NCI-H2107 treated with DMSO at 0.1 percent for 48 hours (cell line): ENCODE data around the gene C5orf15.
A peak's percentile ranks its signal among the peaks of the same experiment; 100 is the strongest.

ENCODE experiments used
- DNase-seq: peaks from one replicate; lab custom pipeline; 2025; ENCODE audit not compliant: unreplicated experiment; lab: John Stamatoyannopoulos, UW

The C5orf15 gene

DNA sequence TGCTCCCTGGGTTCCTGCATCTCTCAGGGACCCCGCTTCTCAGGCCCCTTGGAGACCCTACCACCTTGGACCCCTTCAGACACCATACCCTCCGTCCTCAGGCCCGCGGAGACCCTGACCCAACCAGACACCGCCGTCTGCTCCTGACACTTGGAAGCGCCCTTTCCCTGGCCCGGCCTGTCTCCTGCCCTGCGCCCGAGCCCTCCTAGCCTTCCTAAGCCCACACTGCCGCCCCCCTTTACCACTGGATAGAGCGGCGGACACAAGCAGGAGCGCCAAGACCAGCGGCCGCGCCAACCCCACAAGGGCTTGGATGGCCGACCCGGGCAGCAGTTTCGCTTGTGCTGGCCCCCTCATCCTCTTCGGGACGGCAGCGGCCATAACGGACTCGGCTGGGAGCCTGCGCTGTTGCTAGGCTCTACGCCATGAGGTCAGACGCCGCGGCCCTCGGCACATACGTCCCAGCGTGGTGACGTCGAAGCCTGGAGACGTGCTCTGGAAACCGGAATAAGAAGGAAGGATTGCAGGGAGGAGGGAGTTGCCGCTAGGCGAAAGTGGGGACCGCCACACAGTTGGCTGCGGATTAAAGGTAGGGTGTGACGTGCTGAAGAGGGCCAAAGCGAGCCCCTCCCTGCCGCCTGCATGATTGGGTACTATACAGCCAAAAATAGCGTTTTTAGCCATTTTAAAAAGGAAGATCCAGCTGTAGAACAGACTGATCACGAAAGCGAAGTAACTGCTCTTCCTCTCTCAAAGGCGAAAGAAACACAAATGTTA is at the start of gene C5orf15:
C5orf15 (minus strand) TSS at position 422 of the 777 bp plus-strand sequence; CDS start at position 381, 41 bp downstream.
- peak; percentile 88 for DNase-seq

GRCh38 chr5:134008266-134008749 is 39.9 kb upstream of the C5orf15 start:
- no peak for DNase-seq

GRCh38 chr5:134007581-134008265 is 39.3 kb upstream of the C5orf15 start:
- DNase-seq, result no peak

- no peak for DNase-seq
Observed at GRCh38 chr5:134006115-134006514, 37.7 kb upstream of the C5orf15 start.

DNA sequence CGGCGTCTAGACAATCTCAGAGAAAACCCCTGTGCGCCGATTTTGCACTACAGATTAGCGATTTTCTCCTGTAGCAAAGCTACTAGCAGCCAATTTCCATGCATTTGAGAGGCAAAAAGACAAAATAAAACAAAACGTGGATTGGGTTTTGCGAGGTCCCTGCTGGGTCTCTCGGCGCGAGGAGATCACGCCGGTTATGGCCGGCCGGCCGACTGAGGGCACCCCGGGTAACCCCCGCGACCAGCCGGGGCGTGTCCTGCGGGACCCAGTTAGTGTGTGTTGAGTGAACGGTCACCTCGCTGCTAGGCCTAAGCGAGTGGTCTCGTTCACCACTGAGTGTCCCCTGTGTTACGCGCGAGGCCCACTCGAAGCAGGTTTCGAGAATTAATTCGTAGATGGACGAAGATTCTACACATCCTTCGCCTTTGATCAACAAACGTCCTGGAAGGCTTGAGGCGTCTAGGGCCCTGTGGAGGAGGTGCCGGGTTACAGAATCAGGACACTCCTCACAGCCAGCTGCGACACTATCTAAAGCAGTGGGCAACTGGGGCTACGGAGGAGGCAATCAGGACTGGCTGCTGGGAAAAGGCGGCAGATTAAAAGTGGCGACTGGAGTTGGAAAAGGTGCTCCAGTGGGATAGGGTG is 37.1 kb upstream of the C5orf15 start:
- DNase-seq, result no peak

DNA sequence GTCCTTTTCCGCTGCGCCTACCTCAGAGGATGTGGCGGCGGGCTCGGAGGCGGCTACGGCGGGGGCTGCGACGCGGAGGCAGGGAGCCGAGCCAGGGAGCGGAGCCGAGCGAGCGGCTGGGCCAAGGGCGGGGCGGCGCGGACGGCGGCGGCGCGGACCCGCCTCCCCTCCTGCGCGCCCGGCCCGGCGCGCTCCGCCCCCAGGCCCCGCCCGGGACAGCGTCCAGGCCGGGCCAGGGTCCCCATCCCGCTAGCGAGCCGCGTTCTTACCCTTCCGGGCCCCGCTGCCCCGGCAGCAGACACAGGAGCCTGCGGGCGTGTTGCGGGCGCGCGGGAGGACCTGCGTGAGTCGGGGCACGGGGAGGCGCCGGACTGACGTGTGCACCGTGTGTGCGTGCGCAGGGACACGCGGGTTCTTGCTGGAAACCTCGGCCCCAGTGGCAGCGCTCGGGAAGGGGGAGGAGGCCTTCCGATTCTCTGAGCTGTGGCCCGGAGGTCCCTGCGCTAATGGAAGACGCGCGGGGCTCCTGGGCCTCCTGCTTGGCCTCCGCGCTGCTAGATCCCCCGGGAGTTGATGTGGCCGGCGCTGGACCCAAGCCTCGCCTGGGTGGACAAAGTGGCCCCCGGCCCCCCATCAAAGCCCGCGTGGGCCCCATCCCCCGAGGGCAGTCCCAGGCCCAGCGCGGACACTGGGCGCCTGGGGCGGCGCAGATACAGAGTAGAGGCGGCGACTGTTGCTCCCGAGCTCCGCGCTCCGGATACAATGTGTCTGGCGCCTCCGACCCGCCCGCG is 36.4 kb upstream of the C5orf15 start, which contains the start of gene VDAC1:
VDAC1 (minus strand) TSS at position 350 of the 791 bp plus-strand sequence. CDS start 11,963 bp downstream, outside the sequence.
- DNase-seq, result peak; percentile 32

DNA sequence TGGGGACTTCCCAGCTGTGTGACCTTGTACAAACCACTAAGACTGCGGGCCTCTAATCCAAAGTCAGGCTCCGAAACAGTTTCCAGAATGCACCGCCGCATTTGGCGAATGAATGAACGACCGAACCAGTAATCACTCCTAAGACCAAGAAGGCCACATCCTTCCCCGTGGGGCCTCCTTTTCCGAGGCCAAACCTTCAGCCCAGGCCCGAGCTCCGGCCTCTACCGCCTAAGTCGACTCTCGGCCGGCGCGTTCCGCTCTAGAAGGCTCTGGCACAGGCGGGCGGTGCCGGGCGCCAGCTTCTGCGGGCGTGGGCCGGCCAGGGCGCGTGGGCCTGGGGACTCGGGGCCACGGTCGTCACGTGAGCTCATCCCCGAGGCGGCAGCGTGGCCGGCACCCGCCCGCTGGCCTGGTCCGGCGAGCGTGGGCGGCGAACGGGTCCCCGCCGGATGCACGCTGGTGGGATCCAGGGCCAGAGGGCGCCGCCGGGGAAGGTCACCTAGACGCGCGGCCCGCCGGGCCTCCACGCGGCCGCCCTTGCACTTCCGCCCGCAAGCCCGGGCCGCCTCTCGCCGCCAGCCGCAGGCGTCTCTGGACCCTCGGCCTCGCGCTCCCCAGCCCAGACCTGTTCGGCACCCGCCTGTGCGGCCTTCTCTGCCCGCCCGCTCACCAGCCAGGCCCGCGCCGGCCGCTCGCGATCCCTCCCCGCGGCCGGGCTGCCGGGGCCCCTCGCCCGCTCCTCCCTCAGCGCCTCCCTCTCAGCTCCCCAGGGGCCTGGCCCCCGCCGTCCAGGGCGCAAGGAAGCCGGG is 35.6 kb upstream of the C5orf15 start:
- no peak for DNase-seq

DNA sequence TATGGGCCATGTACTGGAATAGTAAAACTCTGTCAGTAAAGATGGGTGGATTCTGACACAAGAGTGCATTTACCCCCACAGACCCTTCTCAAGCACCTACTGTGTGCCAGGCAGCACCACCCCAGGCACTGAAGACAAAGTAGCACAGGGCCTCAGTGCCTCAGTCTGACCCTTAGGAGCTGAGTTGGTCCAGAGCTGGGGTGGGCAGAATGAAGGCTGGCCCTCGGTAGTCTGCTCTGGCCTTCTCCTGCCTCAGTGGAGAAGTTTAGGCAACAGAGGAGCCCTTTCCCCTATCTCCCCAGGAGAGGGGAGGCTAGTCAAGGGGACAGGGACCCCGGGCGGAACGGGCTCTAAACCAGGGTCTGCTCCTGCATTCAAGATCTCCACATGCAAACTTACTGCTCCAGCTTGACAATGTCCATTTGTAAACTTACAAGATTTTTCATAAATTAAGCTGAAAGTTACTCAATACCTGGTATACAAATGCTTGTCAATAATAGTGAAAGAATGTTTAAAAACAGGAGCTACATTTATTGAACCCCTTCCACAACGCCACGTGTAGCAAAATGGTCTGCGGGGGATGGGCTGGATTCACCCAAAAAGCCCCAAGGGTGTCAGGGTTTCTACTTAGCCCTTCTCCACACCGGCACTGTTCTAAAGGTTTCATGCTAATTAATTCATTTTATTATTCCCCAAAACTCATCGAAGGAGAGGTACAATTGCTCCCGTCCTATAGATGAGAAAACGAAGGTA is 34.8 kb upstream of the C5orf15 start:
- no peak for DNase-seq

DNA sequence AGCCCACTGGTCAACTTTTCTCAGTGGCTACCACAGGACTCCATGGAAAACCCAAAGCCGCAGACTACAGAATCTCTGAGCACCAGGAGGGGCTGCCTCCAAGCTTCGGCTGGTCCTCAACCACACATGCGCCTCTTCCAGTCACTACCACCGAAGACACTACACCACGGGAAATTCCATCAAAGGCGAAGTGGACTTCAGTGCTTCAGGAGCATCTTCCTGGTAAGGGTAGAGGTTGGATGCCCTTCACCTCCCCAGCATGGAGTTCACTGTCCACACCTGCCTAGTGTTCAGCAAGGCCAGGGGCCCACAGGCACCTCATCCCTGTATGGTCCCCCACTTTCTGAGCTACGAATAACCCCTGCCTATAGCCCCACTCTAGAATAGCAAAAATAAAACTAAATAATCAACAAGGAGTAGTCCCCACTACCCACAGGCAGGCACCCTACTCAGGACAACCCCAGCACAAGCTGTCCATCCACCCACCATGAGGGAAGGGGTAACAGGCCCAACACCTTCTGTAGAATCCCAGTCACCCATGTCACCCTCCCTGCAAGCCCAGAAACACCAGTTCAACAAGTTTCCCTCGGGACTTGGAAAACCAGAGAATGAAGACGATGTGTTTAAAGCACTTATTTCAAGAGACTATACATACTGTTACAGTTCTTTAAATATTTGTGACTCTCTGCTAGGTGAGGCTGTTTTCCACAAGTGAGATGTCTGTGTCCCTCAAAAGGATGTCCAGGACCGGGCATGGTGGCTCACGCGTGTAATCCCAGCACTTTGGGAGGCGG is 33.7 kb upstream of the C5orf15 start:
- DNase-seq, result no peak

- no peak for DNase-seq
Observed at GRCh38 chr5:134000696-134001453, 32.5 kb upstream of the C5orf15 start.

GRCh38 chr5:134000091-134000511 is 31.7 kb upstream of the C5orf15 start:
- DNase-seq, result no peak

- no peak for DNase-seq
Observed at GRCh38 chr5:133998807-133999206, 30.4 kb upstream of the C5orf15 start.

GRCh38 chr5:133998042-133998441 is 29.6 kb upstream of the C5orf15 start:
- DNase-seq, result no peak

- no peak for DNase-seq
Observed at GRCh38 chr5:133996683-133997252, 28.3 kb upstream of the C5orf15 start.

- no peak for DNase-seq
Observed at GRCh38 chr5:133995883-133996563, 27.6 kb upstream of the C5orf15 start.

DNA sequence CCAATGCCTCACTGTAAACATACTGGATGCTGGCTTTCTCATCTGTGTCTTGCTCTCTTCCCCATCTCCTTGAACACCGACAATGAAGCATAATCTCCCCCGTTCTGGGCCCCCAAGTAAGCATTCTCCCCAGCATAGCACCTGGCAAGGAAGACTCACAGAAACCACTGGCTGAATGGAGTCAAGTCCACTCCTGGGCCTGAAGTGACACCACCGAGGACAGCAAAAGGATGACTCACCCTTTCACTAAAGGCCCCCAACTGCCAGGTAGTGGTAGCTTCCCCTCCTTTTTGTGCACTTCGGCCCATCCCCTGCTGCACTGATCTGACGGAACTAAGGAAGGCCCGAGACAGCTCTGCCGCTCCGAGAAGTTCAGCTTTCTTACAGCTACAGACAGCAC is 26.9 kb upstream of the C5orf15 start:
- no peak for DNase-seq

- no peak for DNase-seq
Observed at GRCh38 chr5:133994990-133995333, 26.5 kb upstream of the C5orf15 start.
